HepG2 (cell line): ENCODE data around the gene OSBPL8. TPM values are rescaled to one million over a fixed set of nuclear protein-coding genes. Genes with fewer than 3 reads are reported as not detected.

Source experiments
- ELK4 ChIP-seq: sonication (generic); formaldehyde crosslinking; IDR thresholded peaks from 2 replicates; pipeline ENCODE4 v1.9.0; 2021; ENCODE audit warnings: missing genetic modification reagents, borderline replicate concordance
- ETV6 ChIP-seq: sonication (generic); formaldehyde crosslinking; conservative IDR thresholded peaks from 2 replicates; pipeline ENCODE4 v1.4.0; 2020; ENCODE audit warnings: missing genetic modification reagents
- HES4 ChIP-seq: sonication (generic); formaldehyde crosslinking; IDR thresholded peaks from 2 replicates; pipeline ENCODE4 v1.9.0; 2021; ENCODE audit warnings: mild to moderate bottlenecking, missing genetic modification reagents, borderline replicate concordance
- KDM5B ChIP-seq: sonication (generic); formaldehyde crosslinking; IDR thresholded peaks from 2 replicates; pipeline ENCODE4 v1.4.0; 2020; ENCODE audit warnings: missing genetic modification reagents, mild to moderate bottlenecking, borderline replicate concordance
- KLF6 ChIP-seq: IDR thresholded peaks from 2 replicates; pipeline ENCODE4 v1.8.0; 2016; ENCODE audit warnings: missing biosample characterization, missing genetic modification reagents
- NFYB ChIP-seq: sonication (generic); formaldehyde crosslinking; IDR thresholded peaks from 2 replicates; pipeline ENCODE4 v1.4.0; 2020; ENCODE audit warnings: missing genetic modification reagents
- PBX3 ChIP-seq: sonication (generic); formaldehyde crosslinking; IDR thresholded peaks from 2 replicates; pipeline ENCODE4 v1.8.1; 2023; ENCODE audit warnings: missing genetic modification reagents, inconsistent platforms, borderline replicate concordance
- RBM39 ChIP-seq: fragments of 200-400 bp; formaldehyde crosslinking; IDR thresholded peaks from one replicate; pipeline ENCODE4 v1.6.1; 2018; ENCODE audit warnings: antibody characterized with exemption, mild to moderate bottlenecking, low read depth, low read length; ENCODE audit not compliant: poor library complexity, severe bottlenecking
- WIZ ChIP-seq: sonication (generic); formaldehyde crosslinking; IDR thresholded peaks from 2 replicates; pipeline ENCODE4 v1.5.1; 2020; ENCODE audit warnings: mild to moderate bottlenecking, missing genetic modification reagents
- ZNF124 ChIP-seq: sonication (generic); formaldehyde crosslinking; IDR thresholded peaks from 2 replicates; pipeline ENCODE4 v1.4.0; 2020; ENCODE audit warnings: missing genetic modification reagents
- ZNF230 ChIP-seq: sonication (generic); formaldehyde crosslinking; IDR thresholded peaks from 2 replicates; pipeline ENCODE4 v1.4.0; 2020; ENCODE audit warnings: mild to moderate bottlenecking, missing genetic modification reagents
- ZNF280B ChIP-seq: sonication (generic); formaldehyde crosslinking; IDR thresholded peaks from 2 replicates; pipeline ENCODE4 v1.5.0; 2020; ENCODE audit warnings: missing genetic modification reagents, mild to moderate bottlenecking, borderline replicate concordance
- ZNF335 ChIP-seq: sonication (generic); formaldehyde crosslinking; IDR thresholded peaks from 2 replicates; pipeline ENCODE4 v1.4.0; 2020; ENCODE audit warnings: missing genetic modification reagents
- ZNF543 ChIP-seq: sonication (generic); formaldehyde crosslinking; IDR thresholded peaks from 2 replicates; pipeline ENCODE4 v1.4.0; 2020; ENCODE audit warnings: mild to moderate bottlenecking, missing genetic modification reagents
- ZNF569 ChIP-seq: sonication (generic); formaldehyde crosslinking; IDR thresholded peaks from 2 replicates; pipeline ENCODE4 v1.5.0; 2020; ENCODE audit warnings: mild to moderate bottlenecking, missing genetic modification reagents, moderate library complexity, borderline replicate concordance
- polyA plus RNA-seq, 8 experiments: library from polyadenylated mRNA; depleted of rRNA in 3 of 8; stranded (reverse) in 7 of 8; unstranded in 1 of 8; fragments of >200 nt; fragmentation: Illumina TruSeq in 4 of 8; extraction: Trizol in 4 of 8; gene quantifications; 2 replicates each; pipeline versions ENCODE4 v1.2.1 to v1.2.3, GENCODE V29; 2011 to 2016; ENCODE audit warnings: low read depth in 4 of 8, missing spikeins in 1 of 8, mixed read lengths in 1 of 8; ENCODE audit not compliant: insufficient read depth in 1 of 8
- total RNA-seq, 5 experiments: library from RNA; depleted of rRNA; stranded (reverse); fragments of >200 nt; fragmentation: Illumina TruSeq; extraction: Trizol; gene quantifications; 2 replicates each; pipeline ENCODE4 v1.2.3, GENCODE V29; 2016; ENCODE audit warnings: low read depth in 1 of 5
- TF ChIP-seq, protein P1 (sequence below): sonication (generic); formaldehyde crosslinking; IDR thresholded peaks from 2 replicates; pipeline ENCODE4 v1.5.1; 2020; ENCODE audit warnings: mild to moderate bottlenecking, moderate library complexity, missing genetic modification reagents
- TF ChIP-seq, protein P2 (sequence below): sonication (generic); formaldehyde crosslinking; IDR thresholded peaks from 2 replicates; pipeline ENCODE4 v1.4.0; 2020; ENCODE audit warnings: missing genetic modification reagents, low read depth, mild to moderate bottlenecking, borderline replicate concordance
- TF ChIP-seq, protein P3 (sequence below), 2 experiments: fragments of 450-650 bp in 1 of 2; sonication (generic) in 1 of 2; formaldehyde crosslinking; IDR thresholded peaks; 2 replicates each; pipeline versions ENCODE4 v1.5.0 to v1.8.0; 2020 to 2022; ENCODE audit warnings: mild to moderate bottlenecking in 1 of 2, missing genetic modification reagents in 1 of 2
- TF ChIP-seq, protein P4 (sequence below): IDR thresholded peaks from 2 replicates; pipeline ENCODE4 v1.6.1; 2016; ENCODE audit warnings: missing compliant biosample characterization, missing genetic modification reagents, borderline replicate concordance

OSBPL8 gene
- total and polyA plus RNA-seq, 2 of the 13 experiments (the other 11 are each of a cell fraction or from before 2014, with no cell fraction given): 11.0 to 33.9 TPM

DNA sequence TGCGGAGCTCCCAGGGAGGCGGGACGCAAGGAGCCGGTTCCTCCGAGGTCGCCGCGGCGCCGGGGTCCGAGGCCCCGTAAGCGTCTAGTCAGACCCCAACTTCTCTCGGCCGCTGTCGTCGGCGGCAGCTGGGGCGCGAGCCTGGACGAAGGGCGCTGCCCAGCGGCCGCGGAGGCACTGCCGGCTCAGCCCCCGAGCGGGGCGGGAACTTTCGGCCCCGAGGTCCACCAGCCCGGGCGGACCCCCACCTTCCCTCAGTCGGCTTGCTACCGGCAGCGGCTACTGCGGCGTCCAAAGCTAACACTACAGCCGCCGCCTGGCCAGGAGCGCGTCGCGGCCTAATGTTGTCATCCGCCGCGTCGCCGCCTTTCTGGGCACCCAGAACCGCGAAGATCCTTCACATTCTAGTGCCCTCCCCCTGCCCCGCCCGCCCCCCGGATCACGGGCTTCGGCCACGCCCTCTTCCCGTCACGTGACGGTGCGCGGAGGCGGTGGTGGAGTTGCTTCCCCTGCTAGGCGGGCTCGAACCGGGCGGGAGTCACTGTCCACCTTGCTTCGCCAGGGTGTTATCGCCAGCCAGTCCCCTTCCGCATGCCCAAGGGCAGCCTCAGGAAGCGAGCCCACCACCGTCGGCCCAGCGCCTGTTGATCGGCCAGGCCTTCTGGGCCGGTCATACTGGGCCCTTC, at the start of gene OSBPL8 (continued):
- TF ChIP-seq ZNF569 (CRISPR knock-in tag) (no peak), KDM5B (CRISPR knock-in tag) (peak; percentile 89), PBX3 (no peak), NFYB (CRISPR knock-in tag) (no peak), HES4 (CRISPR knock-in tag) (peak; percentile 65; the same call in 1 of the 2 replicates), ZNF230 (peak; percentile 50), ETV6 (no peak), ZNF335 (CRISPR knock-in tag) (0 out of 2 replicates have a peak, but pooled peaks have one; percentile 25), KLF6 (CRISPR knock-in tag) (peak; percentile 87), ZNF543 (CRISPR knock-in tag) (0 out of 2 replicates have a peak, but pooled peaks have one; percentile 42), ZNF280B (peak; percentile 70; the same call in 1 of the 2 replicates), RBM39 (peak; percentile 48), ELK4 (CRISPR knock-in tag) (peak; percentile 57; the same call in 1 of the 2 replicates), WIZ (CRISPR knock-in tag) (no peak), ZNF124 (peak; percentile 32; the same call in 1 of the 2 replicates)
- TF ChIP-seq, protein P1, sequence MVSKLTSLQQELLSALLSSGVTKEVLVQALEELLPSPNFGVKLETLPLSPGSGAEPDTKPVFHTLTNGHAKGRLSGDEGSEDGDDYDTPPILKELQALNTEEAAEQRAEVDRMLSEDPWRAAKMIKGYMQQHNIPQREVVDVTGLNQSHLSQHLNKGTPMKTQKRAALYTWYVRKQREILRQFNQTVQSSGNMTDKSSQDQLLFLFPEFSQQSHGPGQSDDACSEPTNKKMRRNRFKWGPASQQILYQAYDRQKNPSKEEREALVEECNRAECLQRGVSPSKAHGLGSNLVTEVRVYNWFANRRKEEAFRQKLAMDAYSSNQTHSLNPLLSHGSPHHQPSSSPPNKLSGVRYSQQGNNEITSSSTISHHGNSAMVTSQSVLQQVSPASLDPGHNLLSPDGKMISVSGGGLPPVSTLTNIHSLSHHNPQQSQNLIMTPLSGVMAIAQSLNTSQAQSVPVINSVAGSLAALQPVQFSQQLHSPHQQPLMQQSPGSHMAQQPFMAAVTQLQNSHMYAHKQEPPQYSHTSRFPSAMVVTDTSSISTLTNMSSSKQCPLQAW (CRISPR knock-in tag): peak; percentile 88
- TF ChIP-seq, protein P2, sequence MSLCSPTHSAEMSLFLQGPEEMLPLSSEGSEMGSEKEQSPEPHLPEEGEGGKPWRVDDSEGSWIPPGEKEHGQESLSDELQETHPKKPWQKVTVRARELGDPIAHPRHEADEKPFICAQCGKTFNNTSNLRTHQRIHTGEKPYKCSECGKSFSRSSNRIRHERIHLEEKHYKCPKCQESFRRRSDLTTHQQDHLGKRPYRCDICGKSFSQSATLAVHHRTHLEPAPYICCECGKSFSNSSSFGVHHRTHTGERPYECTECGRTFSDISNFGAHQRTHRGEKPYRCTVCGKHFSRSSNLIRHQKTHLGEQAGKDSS (CRISPR knock-in tag): peak; percentile 68; the same call in 1 of the 2 replicates
- TF ChIP-seq, protein P3, sequence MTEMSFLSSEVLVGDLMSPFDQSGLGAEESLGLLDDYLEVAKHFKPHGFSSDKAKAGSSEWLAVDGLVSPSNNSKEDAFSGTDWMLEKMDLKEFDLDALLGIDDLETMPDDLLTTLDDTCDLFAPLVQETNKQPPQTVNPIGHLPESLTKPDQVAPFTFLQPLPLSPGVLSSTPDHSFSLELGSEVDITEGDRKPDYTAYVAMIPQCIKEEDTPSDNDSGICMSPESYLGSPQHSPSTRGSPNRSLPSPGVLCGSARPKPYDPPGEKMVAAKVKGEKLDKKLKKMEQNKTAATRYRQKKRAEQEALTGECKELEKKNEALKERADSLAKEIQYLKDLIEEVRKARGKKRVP (CRISPR knock-in tag; IDR thresholded peaks at IDR 0.05): peak in 1 of 2 experiments; percentile 48; a peak in 1 of 4 replicates
- TF ChIP-seq, protein P4, sequence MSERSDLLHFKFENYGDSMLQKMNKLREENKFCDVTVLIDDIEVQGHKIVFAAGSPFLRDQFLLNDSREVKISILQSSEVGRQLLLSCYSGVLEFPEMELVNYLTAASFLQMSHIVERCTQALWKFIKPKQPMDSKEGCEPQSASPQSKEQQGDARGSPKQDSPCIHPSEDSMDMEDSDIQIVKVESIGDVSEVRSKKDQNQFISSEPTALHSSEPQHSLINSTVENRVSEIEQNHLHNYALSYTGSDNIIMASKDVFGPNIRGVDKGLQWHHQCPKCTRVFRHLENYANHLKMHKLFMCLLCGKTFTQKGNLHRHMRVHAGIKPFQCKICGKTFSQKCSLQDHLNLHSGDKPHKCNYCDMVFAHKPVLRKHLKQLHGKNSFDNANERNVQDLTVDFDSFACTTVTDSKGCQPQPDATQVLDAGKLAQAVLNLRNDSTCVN: no peak; the same call in 1 of the 2 replicates
